H9 (cell line): Measurements from ENCODE around the gene TMEM175. TPM values are rescaled to one million over a fixed set of nuclear protein-coding genes. Genes with fewer than 3 reads are reported as not detected.
A peak's percentile ranks its signal among the peaks of the same experiment; 100 is the strongest.

Source experiments
- DNase-seq: peaks from one replicate; pipeline ENCODE4 v3.0.0-alpha.2; 2017
- H2AFZ ChIP-seq: one replicate; pipeline ENCODE4 v1.6.1; 2013; ENCODE audit warnings: mild to moderate bottlenecking, low read length, control low read depth, moderate library complexity
- H2AK5ac ChIP-seq: 2 replicates; pipeline ENCODE4 v1.6.1; 2013; ENCODE audit warnings: low read length, control low read depth, mixed read lengths; ENCODE audit not compliant: insufficient read length
- H2BK120ac ChIP-seq: one replicate; pipeline ENCODE4 v1.6.1; 2013; ENCODE audit warnings: low read depth, mild to moderate bottlenecking, low read length, control low read depth, inconsistent platforms; ENCODE audit not compliant: poor library complexity, severe bottlenecking
- H2BK12ac ChIP-seq: 2 replicates; pipeline ENCODE4 v1.6.1; 2013; ENCODE audit warnings: low read length, control low read depth, mixed read lengths, low read depth; ENCODE audit not compliant: insufficient read length
- H2BK15ac ChIP-seq: 2 replicates; pipeline ENCODE4 v1.6.1; 2013; ENCODE audit warnings: low read depth, low read length, control low read depth
- H2BK20ac ChIP-seq: one replicate; pipeline ENCODE4 v1.6.1; 2013; ENCODE audit warnings: low read depth, mild to moderate bottlenecking, low read length, control low read depth, inconsistent platforms; ENCODE audit not compliant: poor library complexity, severe bottlenecking
- H2BK5ac ChIP-seq: 2 replicates; pipeline ENCODE4 v1.6.1; 2013; ENCODE audit warnings: low read length, control low read depth, mixed read lengths; ENCODE audit not compliant: insufficient read length
- H3K14ac ChIP-seq: 2 replicates; pipeline ENCODE4 v1.6.1; 2013; ENCODE audit warnings: low read length, control low read depth; ENCODE audit not compliant: insufficient read depth
- H3K18ac ChIP-seq: 2 replicates; pipeline ENCODE4 v1.6.1; 2013; ENCODE audit warnings: low read depth, mild to moderate bottlenecking, mixed read lengths, low read length, control low read depth; ENCODE audit not compliant: insufficient read length
- H3K23ac ChIP-seq: 2 replicates; pipeline ENCODE4 v1.6.1; 2013; ENCODE audit warnings: low read length, control low read depth, mixed read lengths, low read depth; ENCODE audit not compliant: insufficient read length
- H3K23me2 ChIP-seq: 2 replicates; pipeline ENCODE4 v1.6.1; 2013; ENCODE audit warnings: low read depth, mild to moderate bottlenecking, mixed read lengths, low read length, control low read depth; ENCODE audit not compliant: insufficient read length, poor library complexity, severe bottlenecking
- H3K27ac ChIP-seq: 2 replicates; pipeline ENCODE4 v1.5.1; 2013; ENCODE audit warnings: low read length, control low read depth, mixed read lengths, low read depth; ENCODE audit not compliant: insufficient read length
- H3K27me3 ChIP-seq: 2 replicates; pipeline ENCODE4 v1.6.1; 2013; ENCODE audit warnings: low read length, control low read depth, inconsistent platforms; ENCODE audit not compliant: insufficient read depth
- H3K4ac ChIP-seq: 2 replicates; pipeline ENCODE4 v1.6.1; 2013; ENCODE audit warnings: low read depth, mild to moderate bottlenecking, control low read depth, inconsistent platforms, low read length, moderate library complexity
- H3K4me1 ChIP-seq: 2 replicates; pipeline ENCODE4 v1.6.1; 2013; ENCODE audit warnings: low read length, control low read depth, inconsistent platforms; ENCODE audit not compliant: insufficient read depth
- H3K4me2 ChIP-seq: 2 replicates; pipeline ENCODE4 v1.6.1; 2013; ENCODE audit warnings: low read length, control low read depth, mixed read lengths; ENCODE audit not compliant: insufficient read length, insufficient read depth
- H3K56ac ChIP-seq: 2 replicates; pipeline ENCODE4 v1.6.1; 2013; ENCODE audit warnings: low read depth, mild to moderate bottlenecking, mixed read lengths, low read length, control low read depth; ENCODE audit not compliant: insufficient read length
- H3K79me1 ChIP-seq: 2 replicates; pipeline ENCODE4 v1.6.1; 2013; ENCODE audit warnings: low read depth, mild to moderate bottlenecking, moderate library complexity, low read length, control low read depth, inconsistent platforms; ENCODE audit not compliant: insufficient read depth, poor library complexity, severe bottlenecking
- H3K79me2 ChIP-seq: 2 replicates; pipeline ENCODE4 v1.6.1; 2013; ENCODE audit warnings: low read length, control low read depth, inconsistent platforms; ENCODE audit not compliant: insufficient read depth
- H3K9ac ChIP-seq: 2 replicates; pipeline ENCODE4 v1.6.1; 2013; ENCODE audit warnings: low read length, control low read depth, mixed read lengths; ENCODE audit not compliant: insufficient read length; ENCODE audit errors: extremely low read depth
- H3K9me3 ChIP-seq: one replicate; pipeline ENCODE4 v1.6.1; 2013; ENCODE audit warnings: low read depth, low read length, inconsistent platforms; ENCODE audit not compliant: control insufficient read depth
- H3T11ph ChIP-seq: one replicate; pipeline ENCODE4 v1.6.1; 2013; ENCODE audit warnings: mild to moderate bottlenecking, low read length, control low read depth, inconsistent platforms
- H4K20me1 ChIP-seq: one replicate; pipeline ENCODE4 v1.6.1; 2013; ENCODE audit not compliant: control insufficient read depth, insufficient read length, insufficient read depth
- H4K5ac ChIP-seq: 2 replicates; pipeline ENCODE4 v1.6.1; 2013; ENCODE audit warnings: low read depth, mild to moderate bottlenecking, mixed read lengths, low read length, control low read depth; ENCODE audit not compliant: insufficient read length
- H4K8ac ChIP-seq: replicated peaks from 2 replicates; pipeline ENCODE4 v1.6.1; 2013; ENCODE audit warnings: low read length, control low read depth, mixed read lengths, low read depth; ENCODE audit not compliant: insufficient read length
- H4K91ac ChIP-seq: 2 replicates; pipeline ENCODE4 v1.6.1; 2013; ENCODE audit warnings: low read depth, mild to moderate bottlenecking, moderate library complexity, mixed read lengths, low read length, control low read depth; ENCODE audit not compliant: insufficient read length
- H3K27ac Mint-ChIP-seq, 3 experiments: 2 replicates in 2 of 3; 3 replicates in 1 of 3; pipeline ENCODE4 v1.8.0; 2020 to 2021; ENCODE audit warnings: mixed read lengths in 3 of 3, mild to moderate bottlenecking in 1 of 3, moderate library complexity in 1 of 3
- H3K27me3 Mint-ChIP-seq: 2 replicates; pipeline ENCODE4 v1.8.0; 2021; ENCODE audit warnings: low read depth, mild to moderate bottlenecking, moderate library complexity, mixed read lengths
- H3K36me3 Mint-ChIP-seq, 3 experiments: 2 replicates in 2 of 3; 3 replicates in 1 of 3; pipeline ENCODE4 v1.8.0; 2020 to 2021; ENCODE audit warnings: low read depth in 3 of 3, mixed read lengths in 3 of 3; ENCODE audit not compliant: insufficient read depth in 1 of 3
- H3K4me1 Mint-ChIP-seq, 2 experiments: 2 replicates each; pipeline ENCODE4 v1.8.0; 2020; ENCODE audit warnings: mixed read lengths in 2 of 2
- H3K4me3 Mint-ChIP-seq, 2 experiments: 2 replicates in 1 of 2; 3 replicates in 1 of 2; pipeline ENCODE4 v1.8.0; 2020 to 2021; ENCODE audit warnings: mild to moderate bottlenecking in 2 of 2, mixed read lengths in 2 of 2, moderate library complexity in 1 of 2
- H3K9me3 Mint-ChIP-seq, 2 experiments: 2 replicates in 1 of 2; 3 replicates in 1 of 2; pipeline ENCODE4 v1.8.0; 2020; ENCODE audit warnings: mild to moderate bottlenecking in 2 of 2, mixed read lengths in 2 of 2, moderate library complexity in 1 of 2
- whole genome bisulfite sequencing: extraction: QIAGEN DNeasy Blood & Tissue Kit; methylation state at CpG from one replicate; pipeline ENCODE4 v1.1.7; 2013; ENCODE audit warnings: missing lambda C conversion rate, low lambda C conversion rate, mixed read lengths; ENCODE audit not compliant: insufficient read length; ENCODE audit errors: extremely low coverage; 5-methylcytosine and 5-hydroxymethylcytosine counted together
- total RNA-seq: library from RNA; stranded (reverse); gene quantifications from 2 replicates; pipeline ENCODE4 v1.2.1, GENCODE V29; 2021
- TF ChIP-seq, protein P1 (sequence below): fragments of 200-600 bp; sonication (generic); conservative IDR thresholded peaks from 3 replicates; pipeline ENCODE4 v1.8.0; 2021; ENCODE audit warnings: antibody characterized with exemption, mild to moderate bottlenecking

Gene TMEM175
- total RNA-seq, 1 experiment from 2014 or later, result 6.4 TPM

- no peak overlapping the region for H3K4me2 ChIP-seq
- H3K23ac ChIP-seq, result no peak overlapping the region
- no peak overlapping the region for H4K5ac ChIP-seq
- peaks cover 0 to 8% of the 10 kb centered on the region in 2 experiments; a peak in 4 of 5 replicates for H3K9me3 Mint-ChIP-seq
- no peak for DNase-seq
- no peak overlapping the region for H2AFZ ChIP-seq
- H3K9ac ChIP-seq, result no peak overlapping the region
- no peak overlapping the region for H4K91ac ChIP-seq
- H3K27me3 Mint-ChIP-seq, result no peaks in the 10 kb centered on the region
- WGBS, result no CpG with 5 or more reads among the region's 42 CpGs
- no peaks in the 10 kb centered on the region for H4K20me1 ChIP-seq
- H3K4me1 Mint-ChIP-seq, result peaks cover 0 to 3% of the 10 kb centered on the region in 2 experiments; a peak in 2 of 4 replicates
- TF ChIP-seq, protein P1, sequence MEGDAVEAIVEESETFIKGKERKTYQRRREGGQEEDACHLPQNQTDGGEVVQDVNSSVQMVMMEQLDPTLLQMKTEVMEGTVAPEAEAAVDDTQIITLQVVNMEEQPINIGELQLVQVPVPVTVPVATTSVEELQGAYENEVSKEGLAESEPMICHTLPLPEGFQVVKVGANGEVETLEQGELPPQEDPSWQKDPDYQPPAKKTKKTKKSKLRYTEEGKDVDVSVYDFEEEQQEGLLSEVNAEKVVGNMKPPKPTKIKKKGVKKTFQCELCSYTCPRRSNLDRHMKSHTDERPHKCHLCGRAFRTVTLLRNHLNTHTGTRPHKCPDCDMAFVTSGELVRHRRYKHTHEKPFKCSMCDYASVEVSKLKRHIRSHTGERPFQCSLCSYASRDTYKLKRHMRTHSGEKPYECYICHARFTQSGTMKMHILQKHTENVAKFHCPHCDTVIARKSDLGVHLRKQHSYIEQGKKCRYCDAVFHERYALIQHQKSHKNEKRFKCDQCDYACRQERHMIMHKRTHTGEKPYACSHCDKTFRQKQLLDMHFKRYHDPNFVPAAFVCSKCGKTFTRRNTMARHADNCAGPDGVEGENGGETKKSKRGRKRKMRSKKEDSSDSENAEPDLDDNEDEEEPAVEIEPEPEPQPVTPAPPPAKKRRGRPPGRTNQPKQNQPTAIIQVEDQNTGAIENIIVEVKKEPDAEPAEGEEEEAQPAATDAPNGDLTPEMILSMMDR, result no peak
- no peaks in the 10 kb centered on the region for H3K79me2 ChIP-seq
- H2BK120ac ChIP-seq, result no peak overlapping the region
- H3K14ac ChIP-seq, result no peak overlapping the region
- H3K56ac ChIP-seq, result no peak overlapping the region
- no peaks in the 10 kb centered on the region for H3K4me1 ChIP-seq
- H3K36me3 Mint-ChIP-seq, result peaks cover 14 to 41% (median 28%) of the 10 kb centered on the region in 3 experiments
- no peak overlapping the region for H3K4ac ChIP-seq
- H3K79me1 ChIP-seq, result no peaks in the 10 kb centered on the region
- no peak overlapping the region for H3K27ac ChIP-seq
- no peak overlapping the region for H2BK20ac ChIP-seq
- no peak overlapping the region for H4K8ac ChIP-seq
- H2BK12ac ChIP-seq, result no peak overlapping the region
- H3K27me3 ChIP-seq, result no peaks in the 10 kb centered on the region
- peak overlapping the region in 1 of 3 experiments; percentile 77; a peak in 1 of 7 replicates for H3K27ac Mint-ChIP-seq
- no peak overlapping the region for H2AK5ac ChIP-seq
- no peak overlapping the region for H3T11ph ChIP-seq
- no peak overlapping the region for H3K4me3 Mint-ChIP-seq
- no peaks in the 10 kb centered on the region for H3K9me3 ChIP-seq
- no peaks in the 10 kb centered on the region for H3K23me2 ChIP-seq
- H2BK5ac ChIP-seq, result no peak overlapping the region
- no peak overlapping the region for H3K18ac ChIP-seq
- no peak overlapping the region for H2BK15ac ChIP-seq
Measured at GRCh38 chr4:903066-904046, 28.9 kb upstream of the TMEM175 start.
